ENCODE data around the gene UNC79. TPM values are rescaled to one million over a fixed set of nuclear protein-coding genes. Genes with fewer than 3 reads are reported as not detected.

The UNC79 gene
- total RNA-seq, 1 donor from 2014 or later = 2.2 TPM

DNA sequence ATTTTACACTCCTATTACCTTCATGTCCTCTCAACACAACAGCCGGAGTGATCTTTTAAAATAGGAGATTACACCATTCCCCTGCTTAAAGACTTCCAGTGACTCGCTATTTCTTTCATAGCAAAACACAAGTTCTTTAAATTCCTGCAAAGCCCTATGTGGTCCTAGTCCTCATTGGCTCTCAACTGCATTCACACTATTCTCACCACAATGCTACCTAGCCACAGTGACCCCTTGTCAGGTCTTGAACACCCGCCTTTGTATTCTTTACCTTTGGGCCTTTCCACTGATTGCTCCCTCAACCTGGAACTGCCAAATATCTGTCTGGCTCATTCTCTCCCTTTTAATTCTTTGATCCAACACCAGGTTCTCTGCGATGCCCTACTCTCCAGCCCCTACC is 197.3 kb downstream of the UNC79 start:
- H3K27me3 ChIP-seq = no peaks in the 10 kb centered on the region
- H3K36me3 Mint-ChIP-seq = no peaks in the 10 kb centered on the region
- TF ChIP-seq, protein P1, sequence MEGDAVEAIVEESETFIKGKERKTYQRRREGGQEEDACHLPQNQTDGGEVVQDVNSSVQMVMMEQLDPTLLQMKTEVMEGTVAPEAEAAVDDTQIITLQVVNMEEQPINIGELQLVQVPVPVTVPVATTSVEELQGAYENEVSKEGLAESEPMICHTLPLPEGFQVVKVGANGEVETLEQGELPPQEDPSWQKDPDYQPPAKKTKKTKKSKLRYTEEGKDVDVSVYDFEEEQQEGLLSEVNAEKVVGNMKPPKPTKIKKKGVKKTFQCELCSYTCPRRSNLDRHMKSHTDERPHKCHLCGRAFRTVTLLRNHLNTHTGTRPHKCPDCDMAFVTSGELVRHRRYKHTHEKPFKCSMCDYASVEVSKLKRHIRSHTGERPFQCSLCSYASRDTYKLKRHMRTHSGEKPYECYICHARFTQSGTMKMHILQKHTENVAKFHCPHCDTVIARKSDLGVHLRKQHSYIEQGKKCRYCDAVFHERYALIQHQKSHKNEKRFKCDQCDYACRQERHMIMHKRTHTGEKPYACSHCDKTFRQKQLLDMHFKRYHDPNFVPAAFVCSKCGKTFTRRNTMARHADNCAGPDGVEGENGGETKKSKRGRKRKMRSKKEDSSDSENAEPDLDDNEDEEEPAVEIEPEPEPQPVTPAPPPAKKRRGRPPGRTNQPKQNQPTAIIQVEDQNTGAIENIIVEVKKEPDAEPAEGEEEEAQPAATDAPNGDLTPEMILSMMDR (IDR thresholded peaks at IDR 0.05) = no peak
- TF ChIP-seq EZH2 (IDR thresholded peaks at IDR 0.05) (no peak), EZH2phosphoT487 (IDR thresholded peaks at IDR 0.05) (no peak)
- no peaks in the 10 kb centered on the region for H3K9me3 ChIP-seq (ENCODE audit: low read depth)
- peaks cover 5% of the 10 kb centered on the region for H3K27me3 Mint-ChIP-seq (ENCODE audit: insufficient read depth, low read depth)
- H3K27ac ChIP-seq = no peak overlapping the region
- no peak overlapping the region for H3K4me2 ChIP-seq
- no peak overlapping the region for H3K4me3 ChIP-seq
- DNase-seq (ENCODE audit: low spot score) = no peak
- H3K9ac ChIP-seq = no peak overlapping the region
- H3K36me3 ChIP-seq = no peaks in the 10 kb centered on the region
- no peaks in the 10 kb centered on the region for H3K79me2 ChIP-seq (ENCODE audit: low read depth)
- peaks cover 3% of the 10 kb centered on the region for H3K4me1 Mint-ChIP-seq
- H4K20me1 ChIP-seq (ENCODE audit: low read depth) = no peaks in the 10 kb centered on the region
- no peaks in the 10 kb centered on the region for H3K9me3 Mint-ChIP-seq
- no peaks in the 10 kb centered on the region for H3F3A ChIP-seq (ENCODE audit: low read depth)
- H3K27ac Mint-ChIP-seq = no peak overlapping the region
- H3K4me1 ChIP-seq = no peaks in the 10 kb centered on the region
- H3K4me3 Mint-ChIP-seq = no peak overlapping the region
- H2AFZ ChIP-seq (replicated peaks) = no peak overlapping the region

DNA sequence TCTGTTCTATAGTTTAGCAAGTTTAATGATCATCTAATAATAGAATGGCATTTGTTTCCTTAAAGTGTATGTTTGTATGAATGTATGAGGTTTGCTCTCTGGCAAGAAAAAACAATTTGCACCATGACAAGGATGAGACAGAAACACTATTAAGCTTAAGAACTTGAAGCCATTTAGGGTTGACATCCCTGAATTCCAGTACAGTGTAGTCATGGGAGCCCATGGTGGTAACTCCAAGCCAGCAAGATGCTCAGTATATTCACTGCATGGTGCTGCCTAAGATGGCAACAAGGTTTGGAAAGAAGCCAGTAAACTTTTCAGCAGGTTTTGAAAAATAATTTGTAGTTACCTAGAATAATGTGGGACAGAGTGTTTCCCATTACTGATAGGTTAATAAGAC is 198.9 kb downstream of the UNC79 start:
- Histone ChIP-seq H3K36me3 (no peaks in the 10 kb centered on the region), H3K27ac (no peak overlapping the region), H3K4me2 (no peak overlapping the region), H3K9me3 (ENCODE audit: low read depth) (no peaks in the 10 kb centered on the region), H4K20me1 (ENCODE audit: low read depth) (no peaks in the 10 kb centered on the region), H3F3A (ENCODE audit: low read depth) (no peaks in the 10 kb centered on the region), H3K27me3 (no peaks in the 10 kb centered on the region), H2AFZ (replicated peaks) (no peak overlapping the region), H3K4me3 (no peak overlapping the region), H3K4me1 (no peaks in the 10 kb centered on the region), H3K79me2 (ENCODE audit: low read depth) (no peaks in the 10 kb centered on the region), H3K9ac (no peak overlapping the region)
- H3K27ac Mint-ChIP-seq = no peak overlapping the region
- H3K4me3 Mint-ChIP-seq = no peak overlapping the region
- no peak for DNase-seq (ENCODE audit: low spot score)
- peaks cover 4% of the 10 kb centered on the region for H3K27me3 Mint-ChIP-seq (ENCODE audit: insufficient read depth, low read depth)
- H3K4me1 Mint-ChIP-seq = no peaks in the 10 kb centered on the region
- TF ChIP-seq, protein P1 (IDR thresholded peaks at IDR 0.05) = no peak
- TF ChIP-seq EZH2phosphoT487 (IDR thresholded peaks at IDR 0.05) = no peak
- no peak for TF ChIP-seq EZH2 (IDR thresholded peaks at IDR 0.05)
- no peaks in the 10 kb centered on the region for H3K36me3 Mint-ChIP-seq
- H3K9me3 Mint-ChIP-seq = no peaks in the 10 kb centered on the region

DNA sequence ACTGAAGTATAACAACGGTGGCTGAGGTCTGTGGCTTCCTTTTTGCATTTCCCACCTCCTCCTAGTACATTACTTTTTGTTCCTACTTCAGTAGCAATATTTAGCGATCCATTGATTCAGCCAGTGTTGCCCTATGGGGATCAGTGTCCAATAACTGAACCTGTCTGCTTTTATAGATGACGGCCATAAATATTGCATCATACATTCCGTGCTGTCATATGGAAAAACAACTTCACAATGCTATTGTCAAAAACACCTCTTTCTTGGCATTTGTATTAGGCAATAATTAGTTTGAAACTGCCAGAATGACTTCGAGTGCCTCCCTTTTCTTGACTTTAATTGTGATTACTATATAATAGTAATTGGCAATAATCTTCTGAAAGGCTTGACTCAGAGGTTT is 208.1 kb downstream of the UNC79 start:
- Mint-ChIP-seq H3K27ac (no peak overlapping the region), H3K4me3 (no peak overlapping the region), H3K36me3 (peaks cover 3% of the 10 kb centered on the region)

More for the DNA sequence above, 208.1 kb downstream of the UNC79 start:
- no peaks in the 10 kb centered on the region for H3K27me3 ChIP-seq
- no peaks in the 10 kb centered on the region for H3K36me3 ChIP-seq
- H3K9me3 ChIP-seq (ENCODE audit: low read depth) = no peaks in the 10 kb centered on the region
- no peak overlapping the region for H3K4me3 ChIP-seq
- no peaks in the 10 kb centered on the region for H3K4me1 ChIP-seq
- no peaks in the 10 kb centered on the region for H3K79me2 ChIP-seq (ENCODE audit: low read depth)
- H4K20me1 ChIP-seq (ENCODE audit: low read depth) = no peaks in the 10 kb centered on the region
- Mint-ChIP-seq H3K27me3 (ENCODE audit: insufficient read depth, low read depth) (peaks cover 3% of the 10 kb centered on the region), H3K9me3 (no peaks in the 10 kb centered on the region), H3K4me1 (no peaks in the 10 kb centered on the region)
- H3F3A ChIP-seq (ENCODE audit: low read depth) = no peaks in the 10 kb centered on the region
- no peak overlapping the region for H3K27ac ChIP-seq
- H3K4me2 ChIP-seq = no peak overlapping the region
- no peak for DNase-seq (ENCODE audit: low spot score)
- H2AFZ ChIP-seq (replicated peaks) = no peak overlapping the region
- TF ChIP-seq EZH2 (IDR thresholded peaks at IDR 0.05) (no peak), EZH2phosphoT487 (IDR thresholded peaks at IDR 0.05) (no peak)
- TF ChIP-seq, protein P1 (IDR thresholded peaks at IDR 0.05) = no peak
- no peak overlapping the region for H3K9ac ChIP-seq
